Measurements from ENCODE around the gene ATP6V1F.

- TF ChIP-seq POLR2A (IDR thresholded peaks at IDR 0.05) (no peak), CTCF (IDR thresholded peaks at IDR 0.05) (no peak)
Observed at GRCh38 chr7:128881458-128882125, 18.9 kb downstream of the ATP6V1F start.

Measured in thyroid gland (tissue), 4 donors.